Measurements from ENCODE around the gene FBXO42. TPM values are rescaled to one million over a fixed set of nuclear protein-coding genes. Genes with fewer than 3 reads are reported as not detected.

FBXO42 gene
- total RNA-seq, 6 experiments from 2014 or later: 7.9 to 14.1 (median 10.2) TPM

DNA sequence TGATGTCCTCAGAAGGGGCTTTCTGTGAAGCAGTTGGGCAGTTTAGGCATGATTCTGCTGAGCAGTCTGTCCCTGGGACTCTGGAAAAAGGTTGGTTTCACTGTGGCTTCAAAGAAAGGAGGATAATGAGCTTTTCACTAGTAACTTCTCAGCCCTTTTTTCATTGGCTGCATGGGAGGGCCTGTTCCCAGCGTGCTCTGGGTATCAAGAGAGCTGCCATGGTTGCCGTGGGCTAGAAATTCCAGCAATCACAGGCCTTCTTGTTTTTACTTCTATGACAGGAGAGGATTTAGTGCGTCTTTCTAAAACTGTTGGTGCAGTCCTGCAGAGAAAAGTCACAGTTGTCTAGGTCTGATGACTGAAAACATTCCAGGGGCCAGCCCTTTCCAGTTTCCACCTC, 22.0 kb upstream of the FBXO42 start:
- no peak overlapping the region for H3K27ac ChIP-seq
- TF ChIP-seq, protein P1, sequence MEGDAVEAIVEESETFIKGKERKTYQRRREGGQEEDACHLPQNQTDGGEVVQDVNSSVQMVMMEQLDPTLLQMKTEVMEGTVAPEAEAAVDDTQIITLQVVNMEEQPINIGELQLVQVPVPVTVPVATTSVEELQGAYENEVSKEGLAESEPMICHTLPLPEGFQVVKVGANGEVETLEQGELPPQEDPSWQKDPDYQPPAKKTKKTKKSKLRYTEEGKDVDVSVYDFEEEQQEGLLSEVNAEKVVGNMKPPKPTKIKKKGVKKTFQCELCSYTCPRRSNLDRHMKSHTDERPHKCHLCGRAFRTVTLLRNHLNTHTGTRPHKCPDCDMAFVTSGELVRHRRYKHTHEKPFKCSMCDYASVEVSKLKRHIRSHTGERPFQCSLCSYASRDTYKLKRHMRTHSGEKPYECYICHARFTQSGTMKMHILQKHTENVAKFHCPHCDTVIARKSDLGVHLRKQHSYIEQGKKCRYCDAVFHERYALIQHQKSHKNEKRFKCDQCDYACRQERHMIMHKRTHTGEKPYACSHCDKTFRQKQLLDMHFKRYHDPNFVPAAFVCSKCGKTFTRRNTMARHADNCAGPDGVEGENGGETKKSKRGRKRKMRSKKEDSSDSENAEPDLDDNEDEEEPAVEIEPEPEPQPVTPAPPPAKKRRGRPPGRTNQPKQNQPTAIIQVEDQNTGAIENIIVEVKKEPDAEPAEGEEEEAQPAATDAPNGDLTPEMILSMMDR (IDR thresholded peaks at IDR 0.05): no peak
- no peak for TF ChIP-seq POLR2A (IDR thresholded peaks at IDR 0.05)
- no peaks in the 10 kb centered on the region for H3K9me3 ChIP-seq
- no peaks in the 10 kb centered on the region for H3K36me3 ChIP-seq
- no peak for DNase-seq
- H3K4me1 ChIP-seq: peaks cover 0 to 48% (median 12%) of the 10 kb centered on the region in 4 donors
- intact Hi-C loops (cut with DNase I): no loop called here
- no peak overlapping the region for H3K4me3 ChIP-seq
- no peaks in the 10 kb centered on the region for H3K27me3 ChIP-seq
- 80% methylated on average over 3 of the region's 3 CpGs for WGBS (ENCODE audit: insufficient coverage, low coverage, low lambda C conversion rate, missing lambda C conversion rate)
- ATAC-seq: no peak

DNA sequence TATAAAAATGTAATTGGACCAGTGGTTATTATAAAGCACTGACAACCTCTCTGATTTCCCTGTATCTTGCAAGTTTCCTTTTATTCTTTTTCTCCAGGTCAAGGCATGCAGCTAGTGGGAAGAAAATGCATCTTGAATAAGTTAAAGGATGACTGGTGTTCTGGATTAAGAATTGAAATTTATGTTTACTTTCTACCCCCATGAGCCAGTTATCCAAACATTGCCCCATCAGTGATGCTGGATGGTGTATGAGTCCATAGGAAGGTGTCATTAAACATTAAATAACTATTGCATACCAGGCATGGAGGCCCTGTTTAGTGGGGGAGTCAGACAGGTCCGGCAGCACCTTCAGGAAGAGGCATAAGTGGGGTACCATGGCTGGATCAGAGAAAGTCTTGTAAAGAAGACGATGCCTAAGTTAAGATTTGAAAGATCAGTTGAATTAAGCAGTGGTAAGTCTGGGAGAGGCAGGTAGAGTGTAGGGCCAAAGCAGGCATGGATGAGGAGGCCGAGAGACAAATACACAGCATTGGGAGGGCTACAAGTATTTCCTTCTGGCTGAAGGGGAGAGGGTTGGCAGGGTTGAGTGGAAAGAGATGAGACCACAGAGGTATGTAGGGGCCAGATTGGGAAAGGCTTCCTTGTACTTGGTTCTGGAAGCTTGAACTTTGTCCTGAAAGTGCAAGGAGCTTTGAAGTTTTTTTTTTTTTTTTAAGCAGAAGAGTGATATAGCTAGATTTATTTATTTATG, 20.4 kb upstream of the FBXO42 start:
- no peak for DNase-seq
- H3K27me3 ChIP-seq: no peaks in the 10 kb centered on the region
- H3K9me3 ChIP-seq: no peaks in the 10 kb centered on the region
- 70% methylated on average over 3 of the region's 3 CpGs for WGBS (ENCODE audit: insufficient coverage, low coverage, low lambda C conversion rate, missing lambda C conversion rate)
- ATAC-seq: peak in 1 of 4 donors; percentile 6
- H3K36me3 ChIP-seq: no peaks in the 10 kb centered on the region
- intact Hi-C loops (cut with DNase I): no loop called here
- peaks cover 0 to 58% (median 15%) of the 10 kb centered on the region in 4 donors for H3K4me1 ChIP-seq
- TF ChIP-seq, protein P1 (IDR thresholded peaks at IDR 0.05): no peak
- no peak for TF ChIP-seq POLR2A (IDR thresholded peaks at IDR 0.05)
- no peak overlapping the region for H3K27ac ChIP-seq
- H3K4me3 ChIP-seq: no peak overlapping the region

DNA sequence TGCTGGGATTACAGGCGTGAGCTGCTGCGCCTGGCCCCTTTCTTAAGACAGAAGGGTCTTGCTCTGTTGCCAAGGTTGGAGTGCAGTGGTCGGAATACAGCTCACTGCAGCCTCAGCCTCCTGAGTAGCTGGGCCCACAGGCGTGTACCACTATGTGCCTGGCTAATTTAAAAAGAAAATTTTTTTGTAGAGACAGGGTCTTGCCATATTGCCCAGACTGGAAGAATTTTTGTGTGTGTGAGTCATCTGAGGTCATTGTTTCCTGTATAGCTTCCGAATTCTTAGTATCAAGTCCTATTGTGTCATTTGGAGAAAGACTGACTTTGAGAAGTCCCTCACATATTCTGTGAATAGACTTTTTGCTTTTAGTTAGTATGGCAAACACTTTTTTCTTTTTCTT, 19.4 kb upstream of the FBXO42 start:
- intact Hi-C loops (cut with DNase I): no loop called here
- Histone ChIP-seq H3K4me1 (peaks cover 0 to 50% (median 13%) of the 10 kb centered on the region in 4 donors), H3K36me3 (no peaks in the 10 kb centered on the region), H3K9me3 (no peaks in the 10 kb centered on the region), H3K27ac (peak overlapping the region in 1 of 3 donors; percentile 28), H3K27me3 (no peaks in the 10 kb centered on the region), H3K4me3 (no peak overlapping the region)
- 55% methylated on average over 3 of the region's 5 CpGs for WGBS (ENCODE audit: insufficient coverage, low coverage, low lambda C conversion rate, missing lambda C conversion rate)
- TF ChIP-seq POLR2A (IDR thresholded peaks at IDR 0.05): no peak
- DNase-seq: no peak
- no peak for ATAC-seq

DNA sequence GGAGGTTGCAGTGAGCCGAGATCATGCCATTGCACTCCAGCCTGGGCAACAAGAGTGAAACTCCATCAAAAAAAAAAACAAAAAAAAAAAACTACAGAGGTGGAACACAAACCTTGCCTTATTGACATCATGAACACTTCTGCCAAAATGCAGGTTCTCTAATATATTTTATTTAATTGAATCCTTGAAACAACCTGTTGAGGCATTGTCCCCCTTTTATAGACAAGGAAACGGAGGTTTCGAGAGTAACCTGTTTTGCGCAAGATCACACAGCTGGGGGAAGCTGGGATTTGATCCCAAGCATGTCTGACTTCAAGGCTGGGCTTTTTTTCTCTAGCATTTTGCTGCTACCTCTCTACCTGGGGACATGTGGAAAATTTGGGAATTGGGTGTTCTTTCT, 17.5 kb upstream of the FBXO42 start:
- no peak for ATAC-seq
- DNase-seq: no peak
- Histone ChIP-seq H3K27ac (no peak overlapping the region), H3K9me3 (no peaks in the 10 kb centered on the region), H3K27me3 (no peaks in the 10 kb centered on the region), H3K4me3 (no peak overlapping the region), H3K36me3 (no peaks in the 10 kb centered on the region), H3K4me1 (peaks cover 0 to 32% (median 10%) of the 10 kb centered on the region in 4 donors)
- 81% methylated on average over 4 of the region's 4 CpGs for WGBS (ENCODE audit: insufficient coverage, low coverage, low lambda C conversion rate, missing lambda C conversion rate)
- intact Hi-C loops (cut with DNase I): loop anchor here in 1 of 2 donors (10.0 kb wide), 1 partner anchor 295 kb away; the partner anchor contains the start of gene FAM131C
- no peak for TF ChIP-seq POLR2A (IDR thresholded peaks at IDR 0.05)
- TF ChIP-seq, protein P1 (IDR thresholded peaks at IDR 0.05): no peak

Measured in right lobe of liver (tissue), 6 donors.